Activated CD8-positive, alpha-beta memory T cell treated with anti-CD3 and anti-CD28 coated beads, Interleukin-2, amount 50 U/mL, for 48 hours (primary cell): ENCODE measurements around the gene ANP32A.

Experiments used
- DNase-seq: peaks from one replicate; pipeline ENCODE4 v3.0.0-alpha.2; 2020

Gene ANP32A

GRCh38 chr15:68739390-68740080, 81.2 kb downstream of the ANP32A start:
- DNase-seq = no peak

- DNase-seq = no peak
These were observed 85.1 kb downstream of the ANP32A start for GRCh38 chr15:68735610-68736009.

GRCh38 chr15:68734881-68735280, 85.8 kb downstream of the ANP32A start:
- DNase-seq = no peak

GRCh38 chr15:68734352-68734751, 86.3 kb downstream of the ANP32A start:
- no peak for DNase-seq

GRCh38 chr15:68733666-68734065, 87.0 kb downstream of the ANP32A start:
- DNase-seq = no peak

GRCh38 chr15:68732451-68732850, 88.2 kb downstream of the ANP32A start:
- no peak for DNase-seq

GRCh38 chr15:68730976-68731897, 89.5 kb downstream of the ANP32A start:
- no peak for DNase-seq

GRCh38 chr15:68730471-68730919, 90.2 kb downstream of the ANP32A start:
- DNase-seq = no peak

- no peak for DNase-seq
These were observed 90.8 kb downstream of the ANP32A start for GRCh38 chr15:68729789-68730411.
